Natural killer cell treated with Interleukin-12 subunit alpha and Interleukin-12 subunit beta and Interleukin-15 and Interleukin-18, amount 100 ng/mL, for 72 hours (primary cell): ENCODE measurements around the gene TENT4A. TPM values are rescaled to one million over a fixed set of nuclear protein-coding genes. Genes with fewer than 3 reads are reported as not detected.

Experiments
- ATAC-seq, 2 donors: fragments of 150-1000 bp; cut with Tn5 transposase in 1 of 2; sonication (Bioruptor Pico), chemical (Tn5 transposase) in 1 of 2; 2 replicates each; pipeline ENCODE4 v1.10.0; 2021
- DNase-seq: peaks from one replicate; pipeline ENCODE4 v3.0.0; 2022; ENCODE audit warnings: low spot score
- H3K27ac Mint-ChIP-seq, 2 donors: 1 replicate in 1 of 2; 2 replicates in 1 of 2; pipeline ENCODE4 v1.8.0; 2022; ENCODE audit warnings: mixed read lengths in 2 of 2, mild to moderate bottlenecking in 1 of 2, moderate library complexity in 1 of 2
- H3K27me3 Mint-ChIP-seq, 2 donors: 1 replicate in 1 of 2; 2 replicates in 1 of 2; pipeline ENCODE4 v1.8.0; 2022; ENCODE audit warnings: mixed read lengths in 2 of 2
- H3K36me3 Mint-ChIP-seq: one replicate; pipeline ENCODE4 v1.8.0; 2022; ENCODE audit warnings: mixed read lengths
- H3K4me1 Mint-ChIP-seq, 2 donors: 1 replicate in 1 of 2; 2 replicates in 1 of 2; pipeline ENCODE4 v1.8.0; 2022; ENCODE audit warnings: low read depth in 2 of 2, mixed read lengths in 2 of 2, mild to moderate bottlenecking in 1 of 2
- H3K4me3 Mint-ChIP-seq: one replicate; pipeline ENCODE4 v1.8.0; 2022; ENCODE audit warnings: mixed read lengths
- H3K9me3 Mint-ChIP-seq: 2 replicates; pipeline ENCODE4 v1.8.0; 2022; ENCODE audit warnings: mixed read lengths
- total RNA-seq, 2 donors: library from RNA; stranded (reverse); gene quantifications; one replicate each; pipeline ENCODE4 v1.2.3, GENCODE V29; 2022

Gene TENT4A
- total RNA-seq, 2 donors from 2014 or later = 37.8 to 69.9 TPM

- ATAC-seq = no peak
- H3K27ac Mint-ChIP-seq = no peak overlapping the region
- H3K27me3 Mint-ChIP-seq = no peaks in the 10 kb centered on the region
- H3K9me3 Mint-ChIP-seq = no peaks in the 10 kb centered on the region
- H3K4me3 Mint-ChIP-seq = no peak overlapping the region
- no peak for DNase-seq
- peaks cover 0 to 3% of the 10 kb centered on the region in 2 donors for H3K4me1 Mint-ChIP-seq
- H3K36me3 Mint-ChIP-seq = peaks cover 6% of the 10 kb centered on the region
Observed at GRCh38 chr5:6759983-6760382, 46.8 kb downstream of the TENT4A start.

- no peak for DNase-seq
- H3K27ac Mint-ChIP-seq = no peak overlapping the region
- no peaks in the 10 kb centered on the region for H3K27me3 Mint-ChIP-seq
Observed at GRCh38 chr5:6760686-6761085, 47.5 kb downstream of the TENT4A start.

GRCh38 chr5:6761333-6761732, 48.1 kb downstream of the TENT4A start:
- DNase-seq (no peak), ATAC-seq (no peak)
- Mint-ChIP-seq H3K27me3 (no peaks in the 10 kb centered on the region), H3K4me1 (peaks cover 0 to 7% of the 10 kb centered on the region in 2 donors), H3K9me3 (no peaks in the 10 kb centered on the region), H3K27ac (no peak overlapping the region), H3K4me3 (no peak overlapping the region), H3K36me3 (no peaks in the 10 kb centered on the region)

More at GRCh38 chr5:6760686-6761085, 47.5 kb downstream of the TENT4A start:
- Mint-ChIP-seq H3K4me3 (no peak overlapping the region), H3K36me3 (peaks cover 4% of the 10 kb centered on the region), H3K4me1 (peaks cover 0 to 6% of the 10 kb centered on the region in 2 donors), H3K9me3 (no peaks in the 10 kb centered on the region)
- ATAC-seq = no peak

- DNase-seq (no peak), ATAC-seq (no peak)
- H3K27me3 Mint-ChIP-seq = no peaks in the 10 kb centered on the region
- peaks cover 0 to 5% of the 10 kb centered on the region in 2 donors for H3K4me1 Mint-ChIP-seq
- H3K36me3 Mint-ChIP-seq = no peaks in the 10 kb centered on the region
- no peak overlapping the region for H3K4me3 Mint-ChIP-seq
- H3K9me3 Mint-ChIP-seq = no peaks in the 10 kb centered on the region
- H3K27ac Mint-ChIP-seq = no peak overlapping the region
Observed at GRCh38 chr5:6762116-6762515, 48.9 kb downstream of the TENT4A start.

GRCh38 chr5:6762697-6763096, 49.5 kb downstream of the TENT4A start:
- Mint-ChIP-seq H3K36me3 (no peaks in the 10 kb centered on the region), H3K9me3 (no peaks in the 10 kb centered on the region), H3K4me1 (peaks cover 4% of the 10 kb centered on the region in 2 donors), H3K27ac (no peak overlapping the region), H3K4me3 (no peak overlapping the region), H3K27me3 (no peaks in the 10 kb centered on the region)
- ATAC-seq = no peak
- no peak for DNase-seq

GRCh38 chr5:6763191-6763590, 50.0 kb downstream of the TENT4A start:
- H3K36me3 Mint-ChIP-seq = no peaks in the 10 kb centered on the region
- H3K27me3 Mint-ChIP-seq = no peaks in the 10 kb centered on the region
- no peak overlapping the region for H3K27ac Mint-ChIP-seq
- H3K4me1 Mint-ChIP-seq = peaks cover 4% of the 10 kb centered on the region in 2 donors
- no peak overlapping the region for H3K4me3 Mint-ChIP-seq
- DNase-seq (no peak), ATAC-seq (no peak)
- H3K9me3 Mint-ChIP-seq = no peaks in the 10 kb centered on the region

- Mint-ChIP-seq H3K36me3 (no peaks in the 10 kb centered on the region), H3K9me3 (no peaks in the 10 kb centered on the region), H3K4me3 (no peak overlapping the region), H3K4me1 (peaks cover 4% of the 10 kb centered on the region in 2 donors), H3K27me3 (no peaks in the 10 kb centered on the region), H3K27ac (no peak overlapping the region)
- peak; percentile 77 for DNase-seq
- ATAC-seq = peak; percentile 62 to 72
Observed at GRCh38 chr5:6765612-6766525, 52.6 kb downstream of the TENT4A start.

- Mint-ChIP-seq H3K27ac (no peak overlapping the region), H3K27me3 (no peaks in the 10 kb centered on the region), H3K4me3 (no peak overlapping the region), H3K4me1 (peaks cover 4% of the 10 kb centered on the region in 2 donors), H3K36me3 (no peaks in the 10 kb centered on the region), H3K9me3 (no peaks in the 10 kb centered on the region)
- DNase-seq (no peak), ATAC-seq (peak; percentile 65 to 80)
Observed at GRCh38 chr5:6766604-6767093, 53.4 kb downstream of the TENT4A start.

- H3K27ac Mint-ChIP-seq = no peak overlapping the region
- no peak overlapping the region for H3K4me3 Mint-ChIP-seq
- peaks cover 4% of the 10 kb centered on the region in 2 donors for H3K4me1 Mint-ChIP-seq
- no peak for ATAC-seq
- no peak for DNase-seq
- H3K36me3 Mint-ChIP-seq = no peaks in the 10 kb centered on the region
- no peaks in the 10 kb centered on the region for H3K9me3 Mint-ChIP-seq
- H3K27me3 Mint-ChIP-seq = no peaks in the 10 kb centered on the region
Observed at GRCh38 chr5:6767481-6768063, 54.3 kb downstream of the TENT4A start.

- Mint-ChIP-seq H3K9me3 (no peaks in the 10 kb centered on the region), H3K27ac (no peak overlapping the region), H3K27me3 (no peaks in the 10 kb centered on the region), H3K4me3 (no peak overlapping the region), H3K4me1 (peaks cover 4% of the 10 kb centered on the region in 2 donors), H3K36me3 (no peaks in the 10 kb centered on the region)
- no peak for DNase-seq
- ATAC-seq = no peak
Observed at GRCh38 chr5:6768590-6769230, 55.5 kb downstream of the TENT4A start.

- peaks cover 13% of the 10 kb centered on the region in 2 donors for H3K4me1 Mint-ChIP-seq
- H3K4me3 Mint-ChIP-seq = no peak overlapping the region
- ATAC-seq = no peak
- no peaks in the 10 kb centered on the region for H3K36me3 Mint-ChIP-seq
- DNase-seq = no peak
- H3K9me3 Mint-ChIP-seq = no peaks in the 10 kb centered on the region
- H3K27ac Mint-ChIP-seq = peak overlapping the region in 1 of 2 donors; percentile 54
- peaks cover 0 to 3% of the 10 kb centered on the region in 2 donors for H3K27me3 Mint-ChIP-seq
Observed at GRCh38 chr5:6770826-6771607, 57.8 kb downstream of the TENT4A start.

- peaks cover 9 to 13% of the 10 kb centered on the region in 2 donors for H3K4me1 Mint-ChIP-seq
- no peak for ATAC-seq
- H3K27me3 Mint-ChIP-seq = peaks cover 0 to 3% of the 10 kb centered on the region in 2 donors
- H3K27ac Mint-ChIP-seq = no peak overlapping the region
- no peak overlapping the region for H3K4me3 Mint-ChIP-seq
- no peaks in the 10 kb centered on the region for H3K9me3 Mint-ChIP-seq
- no peaks in the 10 kb centered on the region for H3K36me3 Mint-ChIP-seq
- DNase-seq = no peak
Observed at GRCh38 chr5:6772886-6773285, 59.7 kb downstream of the TENT4A start.

- H3K4me3 Mint-ChIP-seq = no peak overlapping the region
- H3K27me3 Mint-ChIP-seq = peaks cover 0 to 3% of the 10 kb centered on the region in 2 donors
- no peak for DNase-seq
- peaks cover 9 to 13% of the 10 kb centered on the region in 2 donors for H3K4me1 Mint-ChIP-seq
- no peak overlapping the region for H3K27ac Mint-ChIP-seq
- H3K36me3 Mint-ChIP-seq = no peaks in the 10 kb centered on the region
- ATAC-seq = no peak
- H3K9me3 Mint-ChIP-seq = no peaks in the 10 kb centered on the region
Observed at GRCh38 chr5:6773342-6774035, 60.3 kb downstream of the TENT4A start.
